Mesodermal cell (in vitro differentiated cells): ENCODE data around the gene PPY.
"Not testable (repeated sequence)": the region's sequence is repeated elsewhere in the genome, so short reads cannot be mapped to it uniquely, and the experiment has no call there.

Source experiments
- H3K27ac ChIP-seq: 2 replicates; pipeline ENCODE4 v1.7.0; 2013; ENCODE audit warnings: mild to moderate bottlenecking, low read depth, low read length, moderate library complexity; ENCODE audit not compliant: severe bottlenecking
- H3K36me3 ChIP-seq: 2 replicates; pipeline ENCODE4 v1.7.1; 2013; ENCODE audit warnings: mild to moderate bottlenecking, low read length, moderate library complexity; ENCODE audit not compliant: control insufficient read depth, insufficient read depth
- H3K4me1 ChIP-seq: one replicate; pipeline ENCODE4 v1.7.1; 2013; ENCODE audit warnings: mild to moderate bottlenecking, low read length; ENCODE audit not compliant: insufficient read depth, control insufficient read depth, poor library complexity, severe bottlenecking
- H3K4me3 ChIP-seq: 2 replicates; pipeline ENCODE4 v1.7.0; 2013; ENCODE audit warnings: low read length, control low read depth, mild to moderate bottlenecking; ENCODE audit not compliant: insufficient read depth, poor library complexity, severe bottlenecking; ENCODE audit errors: extremely low read depth
- H3K9me3 ChIP-seq: 2 replicates; pipeline ENCODE4 v1.7.1; 2013; ENCODE audit warnings: mild to moderate bottlenecking, low read length, moderate library complexity; ENCODE audit not compliant: control insufficient read depth
- WGBS, 2 experiments: methylation state at CpG; one replicate each; pipeline ENCODE4 v1.1.5; 2013; ENCODE audit warnings: missing lambda C conversion rate in 2 of 2; ENCODE audit not compliant: insufficient coverage in 2 of 2; 5-methylcytosine and 5-hydroxymethylcytosine counted together

The PPY gene

GRCh38 chr17:43928609-43929008 is 13.7 kb downstream of the PPY start:
- Histone ChIP-seq H3K27ac (no peak overlapping the region), H3K9me3 (no peaks in the 10 kb centered on the region), H3K4me1 (peaks cover 4% of the 10 kb centered on the region), H3K36me3 (no peaks in the 10 kb centered on the region), H3K4me3 (no peak overlapping the region)
- no CpG with 5 or more reads among the region's 1 CpG for WGBS, 2 experiments

GRCh38 chr17:43927929-43928328 is 14.3 kb downstream of the PPY start:
- not testable (repeated sequence) for H3K4me3 ChIP-seq, H3K9me3 ChIP-seq
- WGBS, 2 experiments = no CpG with 5 or more reads among the region's 5 CpGs

DNA sequence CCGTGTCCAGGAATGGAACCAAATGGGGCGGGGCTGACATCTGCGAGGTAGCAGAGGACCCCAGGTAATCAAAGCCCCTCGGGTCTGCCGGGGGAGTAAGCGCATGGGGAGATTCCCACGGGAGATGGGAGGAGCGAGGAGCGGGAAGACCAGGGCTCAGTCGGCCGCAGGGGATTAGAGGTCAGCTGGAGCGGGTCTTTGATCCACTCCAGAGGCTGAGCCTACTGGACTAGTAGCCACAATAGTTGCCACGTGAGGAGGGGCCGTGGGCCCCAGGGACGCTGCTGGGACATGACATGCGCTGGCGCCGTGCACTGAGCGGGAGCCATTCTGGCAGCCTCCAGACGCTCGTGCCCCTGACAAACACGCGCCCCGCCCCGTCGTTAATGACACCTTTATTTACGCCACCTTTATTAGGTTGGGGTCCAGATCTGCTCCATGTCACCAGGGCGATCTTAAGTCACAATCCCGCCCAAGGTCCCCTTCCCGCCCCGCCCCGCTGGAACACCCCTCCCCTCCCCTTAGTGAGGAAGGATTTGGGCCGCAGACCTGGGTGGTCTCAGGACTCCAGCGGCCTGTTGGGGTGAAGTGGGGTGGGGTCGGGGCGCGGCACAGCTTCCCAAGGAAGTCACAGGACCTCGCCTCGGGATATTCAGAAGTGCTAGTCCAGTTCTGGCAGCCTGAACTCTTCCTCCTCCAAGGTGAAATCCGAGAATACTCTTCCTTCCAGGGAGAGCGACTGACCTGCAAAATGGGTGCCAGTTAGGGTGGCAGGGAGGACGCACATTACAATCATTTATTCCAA is 15.0 kb downstream of the PPY start:
- 23 to 26% methylated on average over 30 of the region's 42 CpGs for WGBS, 2 experiments
- H3K4me3 ChIP-seq = no peak overlapping the region
- H3K27ac ChIP-seq = no peak overlapping the region
- no peaks in the 10 kb centered on the region for H3K9me3 ChIP-seq
- no peaks in the 10 kb centered on the region for H3K36me3 ChIP-seq
- peaks cover 4% of the 10 kb centered on the region for H3K4me1 ChIP-seq

More at GRCh38 chr17:43927929-43928328, 14.3 kb downstream of the PPY start:
- H3K36me3 ChIP-seq, H3K27ac ChIP-seq, H3K4me1 ChIP-seq: not testable (repeated sequence)

DNA sequence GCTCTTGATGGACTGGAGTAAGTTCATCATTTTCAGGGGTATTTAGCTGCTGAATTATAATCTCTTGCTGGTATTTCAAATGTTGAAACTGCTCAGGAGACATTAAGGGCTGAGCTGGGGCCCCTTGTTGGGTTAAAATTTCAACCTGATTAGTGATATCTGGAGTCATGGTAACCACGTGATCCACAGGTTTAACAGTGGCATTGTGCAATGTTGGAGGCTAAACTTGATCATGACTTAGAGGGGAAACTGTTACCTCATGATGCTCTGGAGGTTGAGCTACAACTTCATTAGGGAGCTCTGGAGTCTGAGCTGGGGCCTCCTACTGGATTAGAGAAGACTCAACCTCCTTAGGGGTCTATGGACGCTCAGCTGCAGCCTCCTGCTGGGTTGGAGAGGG is 17.7 kb downstream of the PPY start:
- WGBS, 2 experiments = 55 to 62% methylated on average over 2 of the region's 2 CpGs

GRCh38 chr17:43920500-43921095 is 21.7 kb downstream of the PPY start:
- no peaks in the 10 kb centered on the region for H3K4me1 ChIP-seq
- 69 to 83% methylated on average over 9 to 10 of the region's 10 CpGs for WGBS, 2 experiments
- no peak overlapping the region for H3K4me3 ChIP-seq

More for the DNA sequence above, 17.7 kb downstream of the PPY start:
- no peaks in the 10 kb centered on the region for H3K36me3 ChIP-seq
- no peak overlapping the region for H3K27ac ChIP-seq
- peaks cover 4% of the 10 kb centered on the region for H3K4me1 ChIP-seq
- no peaks in the 10 kb centered on the region for H3K9me3 ChIP-seq
- no peak overlapping the region for H3K4me3 ChIP-seq

GRCh38 chr17:43918026-43918389 is 24.3 kb downstream of the PPY start:
- Histone ChIP-seq H3K27ac (no peak overlapping the region), H3K36me3 (no peaks in the 10 kb centered on the region), H3K9me3 (no peaks in the 10 kb centered on the region), H3K4me3 (no peak overlapping the region), H3K4me1 (no peaks in the 10 kb centered on the region)
- whole genome bisulfite sequencing, 2 experiments = 93 to 95% methylated on average over 11 of the region's 13 CpGs

More at GRCh38 chr17:43920500-43921095, 21.7 kb downstream of the PPY start:
- H3K27ac ChIP-seq = no peak overlapping the region
- no peaks in the 10 kb centered on the region for H3K36me3 ChIP-seq
- no peaks in the 10 kb centered on the region for H3K9me3 ChIP-seq

DNA sequence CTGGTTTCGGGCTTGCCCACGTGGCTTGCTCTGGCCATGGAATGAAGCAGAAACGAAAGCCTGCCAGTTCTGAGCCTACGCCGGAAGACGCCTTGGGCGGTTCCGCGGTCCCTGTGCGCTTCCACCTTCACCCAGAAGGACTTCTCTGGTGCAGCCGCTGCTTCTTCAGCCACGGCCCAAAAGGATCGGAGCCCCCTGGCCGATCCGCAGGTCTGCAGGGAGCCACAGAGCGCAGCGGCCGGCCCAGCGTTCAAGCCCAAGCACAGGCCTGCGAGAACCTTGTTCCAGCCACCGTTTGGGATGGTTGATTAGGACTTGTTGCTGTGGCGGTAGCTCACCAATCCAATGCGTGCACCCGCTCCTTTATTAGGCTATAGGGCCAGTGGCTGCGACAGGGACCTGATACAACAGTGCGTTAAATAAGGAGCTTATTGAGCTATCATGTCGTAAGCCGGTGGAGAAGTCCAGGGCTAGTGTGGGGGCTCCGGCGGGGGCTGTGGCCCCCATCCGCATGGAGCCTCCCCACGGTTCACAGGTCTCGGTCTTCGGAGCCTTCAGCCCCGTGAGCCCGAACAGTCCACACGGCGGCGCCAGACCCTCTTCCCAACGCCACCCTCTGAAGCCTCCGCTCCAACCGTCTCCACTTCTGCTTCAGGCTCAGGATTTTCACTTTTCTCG is 24.8 kb downstream of the PPY start:
- no peaks in the 10 kb centered on the region for H3K4me1 ChIP-seq
- no peak overlapping the region for H3K4me3 ChIP-seq
- WGBS, 2 experiments = 80 to 81% methylated on average over 27 to 43 of the region's 43 CpGs
- H3K27ac ChIP-seq = no peak overlapping the region
- no peaks in the 10 kb centered on the region for H3K36me3 ChIP-seq
- no peaks in the 10 kb centered on the region for H3K9me3 ChIP-seq

DNA sequence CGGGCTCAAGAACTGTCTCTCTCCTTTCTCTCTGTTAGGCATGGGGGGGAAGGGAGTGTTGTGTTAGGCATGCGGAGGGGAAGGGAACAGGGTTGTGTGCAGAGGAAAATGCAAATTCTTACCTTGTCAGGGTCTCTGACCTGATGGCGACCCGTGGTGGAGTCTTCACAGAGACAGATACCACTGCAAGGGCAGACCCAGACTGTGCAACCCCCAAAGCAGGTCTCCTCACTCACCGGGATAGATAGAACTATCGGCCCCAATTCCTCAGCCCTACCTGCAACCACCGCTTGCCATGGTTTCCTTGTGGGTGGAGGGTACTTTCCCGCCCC is 25.3 kb downstream of the PPY start:
- H3K36me3 ChIP-seq = no peaks in the 10 kb centered on the region
- H3K4me3 ChIP-seq = no peak overlapping the region
- no peak overlapping the region for H3K27ac ChIP-seq
- H3K4me1 ChIP-seq = no peaks in the 10 kb centered on the region
- WGBS, 2 experiments = 85 to 97% methylated on average over 6 of the region's 8 CpGs
- no peaks in the 10 kb centered on the region for H3K9me3 ChIP-seq

GRCh38 chr17:43916385-43916784 is 25.9 kb downstream of the PPY start:
- WGBS, 2 experiments = 90 to 91% methylated on average over 4 of the region's 4 CpGs
- Histone ChIP-seq H3K27ac (no peak overlapping the region), H3K4me1 (no peaks in the 10 kb centered on the region), H3K9me3 (no peaks in the 10 kb centered on the region), H3K4me3 (no peak overlapping the region), H3K36me3 (no peaks in the 10 kb centered on the region)

DNA sequence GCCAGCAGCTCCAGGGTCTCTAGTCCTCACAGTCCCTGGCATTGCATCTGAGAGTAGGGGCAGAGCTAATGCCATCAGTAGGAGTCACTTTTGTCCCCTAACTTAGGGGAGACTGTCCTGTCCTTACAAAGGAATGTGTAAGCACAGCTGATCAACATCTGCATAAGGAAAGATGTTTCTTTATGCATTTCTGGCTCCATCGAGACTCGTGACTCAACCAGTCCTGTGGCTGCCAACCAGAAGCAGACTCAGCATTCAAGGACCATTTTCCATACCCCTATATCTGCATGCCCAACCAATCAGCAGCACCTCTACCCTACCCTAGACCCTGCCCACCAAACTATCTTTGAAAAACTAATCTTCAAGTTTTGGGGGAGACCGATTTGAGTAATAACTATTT is 26.7 kb downstream of the PPY start:
- Histone ChIP-seq H3K27ac (no peak overlapping the region), H3K4me1 (no peaks in the 10 kb centered on the region), H3K36me3 (no peaks in the 10 kb centered on the region), H3K9me3 (no peaks in the 10 kb centered on the region), H3K4me3 (no peak overlapping the region)
- 87 to 100% methylated on average over 1 to 3 of the region's 3 CpGs for WGBS, 2 experiments

GRCh38 chr17:43914451-43914850 is 27.8 kb downstream of the PPY start:
- WGBS, 2 experiments = 83 to 86% methylated on average over 1 of the region's 2 CpGs
- Histone ChIP-seq H3K4me1 (no peaks in the 10 kb centered on the region), H3K27ac (no peak overlapping the region), H3K36me3 (no peaks in the 10 kb centered on the region), H3K4me3 (no peak overlapping the region), H3K9me3 (no peaks in the 10 kb centered on the region)
